GM18507 (cell line): Measurements from ENCODE around the gene LCE1C.

Source experiments
- DNase-seq: peaks from one replicate; pipeline ENCODE4 v3.0.0; 2011; ENCODE audit warnings: low read depth; ENCODE audit not compliant: insufficient read length; ENCODE audit errors: extremely low spot score
- FAIRE-seq: peaks from 2 replicates; lab custom pipeline; 2011; peaks lifted over from hg19 to GRCh38; lab: Jason Lieb, UNC

Gene LCE1C

DNA sequence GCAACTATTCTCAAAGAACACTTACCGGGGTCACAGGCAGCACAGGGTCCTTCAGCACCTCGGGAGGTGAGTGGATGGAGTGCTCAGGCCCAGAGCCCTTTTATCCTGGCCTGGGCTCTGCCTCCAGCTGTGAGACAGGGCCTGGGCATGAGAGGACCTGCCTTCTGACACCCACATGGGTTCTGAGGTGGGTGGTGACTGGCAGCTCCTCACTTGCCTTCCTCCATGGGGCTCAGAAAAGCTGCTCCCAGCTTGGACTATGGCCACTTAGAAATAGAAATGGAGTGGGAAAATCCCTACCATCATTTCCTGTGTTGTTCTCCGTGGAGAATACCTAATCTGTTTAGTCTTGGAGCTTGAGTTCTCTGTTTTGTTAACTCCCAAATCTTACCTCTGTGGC lies at the start of gene LCE1C:
Gene LCE1C (minus strand): TSS at position 76 of the 400 bp plus-strand sequence. CDS start 1,173 bp downstream, outside the sequence.
- FAIRE-seq (no peak), DNase-seq (no peak)

DNA sequence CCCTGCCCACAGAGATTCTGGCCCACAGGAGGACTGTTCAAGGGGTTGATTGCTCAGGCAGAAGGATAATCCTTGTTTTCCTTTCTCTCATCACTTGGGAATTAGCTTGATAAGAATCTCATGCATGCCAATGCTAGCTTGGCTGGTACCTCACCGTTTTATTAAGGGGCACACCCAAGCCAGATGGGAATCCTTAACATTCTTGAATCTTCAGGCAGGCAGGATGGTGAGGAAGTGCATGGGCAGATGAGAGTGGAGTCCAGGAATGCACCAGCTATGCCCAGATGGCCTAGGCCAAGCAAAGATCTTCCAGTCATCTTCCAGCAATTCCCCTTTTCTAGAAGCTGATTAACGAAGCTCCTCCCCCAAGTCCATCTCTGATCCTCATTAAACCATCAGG lies 49.2 kb upstream of the LCE1C start:
- DNase-seq (no peak), FAIRE-seq (no peak)

DNA sequence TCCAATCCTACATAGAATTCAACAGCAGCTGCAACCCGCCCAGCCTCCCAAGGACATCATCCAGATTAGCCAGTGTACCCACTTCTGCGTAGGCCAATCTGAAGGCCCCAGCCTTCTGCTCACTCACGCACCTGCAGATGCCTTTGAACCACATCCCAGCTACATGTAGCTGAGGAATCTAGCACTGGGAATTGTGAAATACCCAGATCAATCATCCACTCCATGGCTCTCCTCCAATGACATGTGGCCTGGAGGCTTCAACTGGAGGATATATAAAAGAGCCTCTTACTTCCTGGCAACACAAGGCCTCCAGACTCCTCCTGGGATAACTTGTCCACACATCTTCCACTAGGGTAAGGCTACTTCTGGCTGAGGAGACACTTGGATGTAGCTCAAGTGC lies 36.1 kb upstream of the LCE1C start, which contains the start of gene LCE6A:
Gene LCE6A (plus strand): TSS at position 301 of the 400 bp plus-strand sequence. CDS start 665 bp downstream, outside the sequence.
- FAIRE-seq (no peak), DNase-seq (no peak)

DNA sequence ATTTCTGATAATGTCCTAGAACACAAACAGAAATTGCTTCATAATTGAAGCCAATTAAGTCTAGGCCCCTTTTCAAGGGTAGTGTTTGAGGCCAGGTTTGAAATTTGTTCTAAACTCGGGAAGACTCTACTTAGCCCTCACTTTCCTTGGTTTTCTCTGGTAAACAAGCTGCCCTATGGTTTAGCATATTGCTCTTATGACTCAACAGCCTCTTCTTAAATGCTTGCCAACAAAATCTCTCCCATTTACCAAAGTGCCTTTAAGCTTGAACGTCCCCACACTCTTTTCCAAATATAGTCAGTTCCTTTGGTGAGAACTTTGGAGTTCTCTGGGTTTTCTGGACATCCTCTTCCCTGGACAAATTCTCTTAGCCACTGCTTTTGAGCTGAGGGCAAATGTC lies 30.4 kb upstream of the LCE1C start:
- FAIRE-seq (no peak), DNase-seq (no peak)

- DNase-seq (no peak), FAIRE-seq (no peak)
These were observed 20.7 kb upstream of the LCE1C start, which contains the start of gene LCE1A for GRCh38 chr1:152827173-152827572. Gene LCE1A, plus strand, starts transcription at chr1:152827473. Its CDS starts 0 bp downstream, at chr1:152827473.

- DNase-seq (no peak), FAIRE-seq (no peak)
These were observed 18.5 kb upstream of the LCE1C start for GRCh38 chr1:152824964-152825363.

GRCh38 chr1:152823294-152823693 lies 16.8 kb upstream of the LCE1C start:
- FAIRE-seq, result no peak

DNA sequence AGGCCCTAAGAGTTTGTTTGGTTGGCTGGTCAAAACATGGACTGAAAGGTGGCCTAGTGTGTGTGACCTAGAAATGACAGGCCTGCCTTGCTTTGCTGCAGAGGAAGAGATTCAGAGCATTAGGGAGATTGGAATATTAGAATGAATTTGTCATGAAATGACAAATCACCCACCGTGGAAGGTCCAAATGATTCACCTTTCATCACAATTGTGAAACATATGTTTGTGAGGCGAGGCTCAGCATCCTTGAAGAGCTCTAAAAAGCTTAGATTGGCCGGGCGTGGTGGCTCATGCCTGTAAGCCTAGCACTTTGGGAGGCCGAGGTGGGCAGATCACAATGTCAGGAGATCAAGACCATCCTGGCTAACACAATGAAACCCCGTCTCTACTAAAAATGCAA lies 10.9 kb upstream of the LCE1C start:
- FAIRE-seq, result no peak
- DNase-seq, result no peak

More at GRCh38 chr1:152823294-152823693, 16.8 kb upstream of the LCE1C start:
- no peak for DNase-seq

- DNase-seq, result no peak
- FAIRE-seq, result no peak
These were observed 5.2 kb upstream of the LCE1C start, which contains the start of gene LCE1B for GRCh38 chr1:152811671-152812070. Gene LCE1B, plus strand, starts transcription at chr1:152811971. Its CDS starts 476 bp downstream, at chr1:152812447.

- FAIRE-seq (no peak), DNase-seq (no peak)
These were observed 4.6 kb upstream of the LCE1C start for GRCh38 chr1:152811050-152811449.

DNA sequence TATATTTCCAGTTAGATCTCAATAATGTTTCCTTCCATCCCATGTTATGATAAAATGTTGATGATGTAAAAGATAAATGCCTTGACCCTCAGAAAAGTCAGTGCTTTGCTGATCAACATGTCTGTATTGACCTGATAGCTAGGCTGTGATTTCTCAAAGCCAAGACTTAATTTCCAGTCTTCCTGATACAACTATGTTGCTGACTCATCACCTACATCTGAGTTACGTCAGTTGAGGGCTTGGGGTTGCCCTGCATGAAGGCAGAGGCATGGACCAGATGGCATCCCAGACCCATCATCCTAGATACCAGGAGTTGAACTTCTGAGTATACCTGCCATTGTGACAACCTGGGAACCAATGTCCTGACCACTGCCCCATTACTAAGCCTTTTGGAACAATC lies 5.1 kb downstream of the LCE1C start:
- FAIRE-seq (no peak), DNase-seq (no peak)

DNA sequence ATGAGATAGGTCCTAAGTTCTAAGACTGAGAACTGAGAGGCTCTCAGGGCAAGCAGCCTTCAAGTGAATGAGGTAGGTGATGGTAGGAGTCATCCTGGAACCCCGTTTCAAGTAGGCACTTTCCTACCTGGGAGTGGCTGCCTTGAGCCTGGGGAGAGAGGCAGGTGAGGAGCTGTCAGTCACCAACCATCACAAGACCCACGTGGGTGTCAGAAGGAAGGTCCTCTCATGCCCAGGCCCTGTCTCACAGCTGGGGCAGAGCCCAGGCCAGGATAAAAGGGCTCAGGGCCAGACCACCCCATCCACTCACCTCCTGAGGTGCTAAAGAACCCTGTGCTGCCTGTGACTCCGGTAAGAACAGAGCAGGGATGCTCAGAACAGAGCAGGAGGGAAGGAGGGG lies 10.0 kb downstream of the LCE1C start, which contains the start of gene LCE1D:
Gene LCE1D (plus strand): TSS at position 301 of the 400 bp plus-strand sequence. CDS start 1,074 bp downstream, outside the sequence.
- FAIRE-seq, result no peak
- DNase-seq, result no peak

DNA sequence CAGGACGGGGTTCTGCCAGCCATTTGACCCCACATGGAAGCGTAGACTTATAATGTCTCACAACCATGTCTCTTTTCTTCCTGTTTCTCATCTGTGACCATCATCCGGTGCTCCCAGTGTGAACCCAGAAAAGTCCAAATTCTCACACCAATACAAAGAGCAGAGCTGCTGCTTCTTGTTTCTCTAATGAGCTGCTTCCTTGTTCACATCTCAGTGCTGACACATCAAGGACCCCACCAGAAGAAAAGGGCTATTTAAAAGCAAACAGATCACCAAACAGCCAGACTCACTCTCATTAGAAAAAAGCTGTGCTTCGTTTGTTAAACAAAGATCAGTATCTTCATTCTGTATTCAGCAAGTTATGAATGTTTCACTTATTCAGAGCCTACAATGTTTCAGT lies 10.8 kb downstream of the LCE1C start:
- FAIRE-seq (no peak), DNase-seq (no peak)

DNA sequence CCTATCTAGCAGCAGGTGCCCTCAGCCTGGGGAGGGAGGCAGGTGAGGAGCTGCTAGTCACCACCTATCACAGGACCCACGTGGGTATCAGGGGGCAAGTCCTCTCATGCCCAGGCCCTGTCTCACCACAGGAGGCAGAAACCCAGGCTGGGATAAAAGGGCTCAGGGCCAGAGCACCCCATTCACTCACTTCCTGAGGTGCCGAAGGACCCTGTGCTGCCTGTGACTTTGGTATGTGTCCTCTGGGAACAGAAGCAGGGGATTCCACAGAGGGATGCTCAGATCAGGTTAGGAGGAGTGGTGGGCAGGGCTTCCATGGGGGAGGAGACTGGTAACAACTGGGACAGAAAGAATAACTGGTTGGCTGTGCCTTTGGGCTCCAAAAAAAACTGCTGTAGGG lies 20.4 kb downstream of the LCE1C start, which contains the start of gene LCE1E:
Gene LCE1E (plus strand): TSS at position 181 of the 400 bp plus-strand sequence. CDS start 1,043 bp downstream, outside the sequence.
- FAIRE-seq, result no peak
- no peak for DNase-seq

- DNase-seq (no peak), FAIRE-seq (no peak)
These were observed 23.4 kb downstream of the LCE1C start for GRCh38 chr1:152783095-152783494.

GRCh38 chr1:152777510-152778137 lies 28.8 kb downstream of the LCE1C start:
- no peak for DNase-seq
- FAIRE-seq, result no peak

DNA sequence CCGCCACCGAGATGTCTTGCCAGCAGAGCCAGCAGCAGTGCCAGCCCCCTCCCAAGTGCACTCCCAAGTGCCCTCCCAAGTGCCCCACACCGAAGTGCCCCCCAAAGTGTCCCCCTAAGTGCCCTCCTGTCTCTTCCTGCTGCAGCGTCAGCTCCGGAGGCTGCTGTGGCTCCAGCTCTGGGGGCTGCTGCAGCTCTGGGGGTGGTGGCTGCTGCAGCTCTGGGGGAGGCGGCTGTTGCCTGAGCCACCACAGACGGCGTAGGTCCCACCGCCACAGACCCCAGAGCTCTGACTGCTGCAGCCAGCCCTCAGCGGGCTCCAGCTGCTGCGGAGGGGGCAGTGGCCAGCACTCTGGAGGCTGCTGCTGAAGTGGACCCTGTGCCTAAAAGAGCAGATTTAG lies 30.1 kb downstream of the LCE1C start:
- no peak for DNase-seq
- no peak for FAIRE-seq

DNA sequence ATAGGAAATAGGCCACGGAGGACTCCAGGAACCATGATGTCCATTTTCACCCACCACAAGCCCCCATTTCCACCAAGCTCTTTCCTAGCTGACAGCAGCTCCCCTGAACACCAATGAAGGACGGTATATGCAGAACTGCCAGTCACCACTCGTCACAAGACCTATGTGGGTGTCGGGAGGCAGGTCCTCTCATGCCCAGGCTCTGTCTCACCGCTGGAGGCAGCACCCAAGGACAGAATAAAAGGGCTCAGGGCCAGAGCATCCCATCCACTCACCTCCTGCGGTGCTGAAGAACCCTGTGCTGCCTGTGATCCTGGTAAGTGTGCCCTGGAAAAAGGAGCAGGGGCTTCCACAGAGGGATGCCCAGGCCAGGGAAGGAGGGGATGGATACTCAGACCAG lies 31.6 kb downstream of the LCE1C start, which contains the start of gene LCE1F:
Gene LCE1F (plus strand): TSS at position 266 of the 400 bp plus-strand sequence. CDS start 1,232 bp downstream, outside the sequence.
- no peak for DNase-seq
- no peak for FAIRE-seq

GRCh38 chr1:152770411-152770810 lies 36.0 kb downstream of the LCE1C start:
- DNase-seq (no peak), FAIRE-seq (no peak)

DNA sequence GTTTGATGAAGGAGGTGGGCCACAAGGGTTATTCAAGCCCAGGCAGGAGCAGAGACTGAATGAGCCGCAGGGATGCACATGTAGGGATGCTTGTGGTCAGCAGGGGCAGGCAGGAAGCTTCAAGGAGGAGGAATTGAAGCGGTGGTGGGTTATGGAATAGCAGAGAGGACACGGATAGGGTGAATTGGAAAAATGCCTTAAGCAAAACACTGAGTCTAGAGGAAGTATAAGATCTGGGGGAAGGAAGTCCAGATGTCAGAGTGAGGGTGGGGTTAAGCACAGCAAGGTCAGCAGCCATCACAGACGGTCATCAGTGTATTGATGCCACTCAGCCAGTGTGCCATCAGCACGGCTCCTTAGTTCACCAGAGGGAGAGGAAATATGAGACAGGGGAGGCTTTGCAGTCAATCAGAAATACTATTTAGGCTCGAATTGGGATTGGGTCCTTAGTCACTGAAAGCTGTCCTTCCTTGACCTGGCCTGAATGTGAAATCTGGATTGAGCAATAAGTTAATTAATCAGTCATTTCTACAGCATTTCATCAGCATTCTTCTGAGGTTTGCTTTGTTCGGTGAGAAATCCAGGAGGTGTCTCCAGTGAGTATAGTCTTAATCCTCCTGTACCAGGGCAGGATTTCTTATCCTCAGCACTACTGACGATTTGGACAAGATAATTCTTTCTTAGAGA lies 37.5 kb downstream of the LCE1C start:
- FAIRE-seq (no peak), DNase-seq (no peak)
